ELR (cell line): ENCODE results near the gene TIMP3.

Source experiments
- DNase-seq: peaks from one replicate; pipeline ENCODE4 v3.0.0-alpha.2; 2015; ENCODE audit warnings: low read depth

The TIMP3 gene

GRCh38 chr22:32882774-32883530, 81.4 kb downstream of the TIMP3 start:
- DNase-seq, result no peak

- DNase-seq, result no peak
Measured at GRCh38 chr22:32887324-32887980, 85.9 kb downstream of the TIMP3 start.

- no peak for DNase-seq
Measured at GRCh38 chr22:32888976-32889375, 87.5 kb downstream of the TIMP3 start.

GRCh38 chr22:32896891-32897290, 95.4 kb downstream of the TIMP3 start:
- no peak for DNase-seq

- DNase-seq, result peak; percentile 81
Measured at GRCh38 chr22:32897400-32897799, 95.9 kb downstream of the TIMP3 start.

- no peak for DNase-seq
Measured at GRCh38 chr22:32900886-32901635, 99.6 kb downstream of the TIMP3 start.

GRCh38 chr22:32901925-32902324, 100.4 kb downstream of the TIMP3 start:
- no peak for DNase-seq

GRCh38 chr22:32903507-32903906, 102.0 kb downstream of the TIMP3 start:
- DNase-seq, result no peak

GRCh38 chr22:32904044-32904443, 102.5 kb downstream of the TIMP3 start:
- DNase-seq, result peak; percentile 43

GRCh38 chr22:32905400-32905799, 103.9 kb downstream of the TIMP3 start:
- no peak for DNase-seq

- no peak for DNase-seq
Measured at GRCh38 chr22:32909581-32910428, 108.3 kb downstream of the TIMP3 start.

GRCh38 chr22:32910429-32910772, 108.9 kb downstream of the TIMP3 start:
- no peak for DNase-seq

GRCh38 chr22:32911503-32911902, 110.0 kb downstream of the TIMP3 start:
- no peak for DNase-seq
